NB4 (cell line): ENCODE data around the gene OR5D13.

Experiments used
- CTCF ChIP-seq: IDR thresholded peaks from one replicate; pipeline ENCODE4 v1.5.1; 2012; ENCODE audit warnings: low read depth, low read length
- MAX ChIP-seq: IDR thresholded peaks from 2 replicates; pipeline ENCODE4 v1.6.1; 2011; ENCODE audit warnings: low read depth, low read length
- POLR2A ChIP-seq: IDR thresholded peaks from 2 replicates; pipeline ENCODE4 v1.6.1; 2011; ENCODE audit warnings: mild to moderate bottlenecking; ENCODE audit not compliant: insufficient read length; ENCODE audit errors: extremely low read depth

- TF ChIP-seq CTCF (no peak), POLR2A (no peak), MAX (no peak)
Measured at GRCh38 chr11:55811067-55811466, 37.8 kb downstream of the OR5D13 start, which contains the start of gene OR5L1.
